SW 1271 (cell line): ENCODE results near the gene RICTOR.

Source experiments
- DNase-seq, 2 experiments: peaks; one replicate each; lab custom pipeline; 2025; lab: John Stamatoyannopoulos, UW

RICTOR gene

GRCh38 chr5:38888041-38888440 lies 186.2 kb downstream of the RICTOR start:
- no peak for DNase-seq
